Tibial artery (tissue), 4 donors: ENCODE data around the gene CCNC.

Experiments used
- DNase-seq, 2 donors: peaks; one replicate each; pipeline ENCODE4 v3.0.0-alpha.2; 2019
- H3K27ac ChIP-seq, 2 donors: fragments of 200-600 bp; sonication (generic) in 1 of 2; 1 replicate in 1 of 2; 2 replicates in 1 of 2; pipeline ENCODE4 v1.5.1; 2018 to 2019; ENCODE audit warnings: mild to moderate bottlenecking in 1 of 2
- H3K27me3 ChIP-seq, 2 donors: fragments of 200-600 bp; sonication (generic) in 1 of 2; one replicate each; pipeline versions ENCODE4 v1.5.1 to v1.6.0; 2016 to 2019
- H3K36me3 ChIP-seq, 3 donors: fragments of 200-600 bp; sonication (generic) in 2 of 3; one replicate each; pipeline ENCODE4 v1.5.1; 2016 to 2019; ENCODE audit warnings: mild to moderate bottlenecking in 2 of 3
- H3K4me1 ChIP-seq, 4 donors: fragments of 200-600 bp; sonication (generic) in 2 of 4; 1 replicate in 3 of 4; 2 replicates in 1 of 4; pipeline ENCODE4 v1.5.1; 2016 to 2019
- H3K4me3 ChIP-seq, 2 donors: fragments of 200-600 bp; sonication (generic) in 1 of 2; 1 replicate in 1 of 2; 2 replicates in 1 of 2; pipeline ENCODE4 v1.5.1; 2018 to 2019; ENCODE audit warnings: mild to moderate bottlenecking in 2 of 2
- H3K9me3 ChIP-seq, 3 donors: fragments of 200-600 bp; sonication (generic) in 1 of 3; one replicate each; pipeline ENCODE4 v1.5.1; 2016 to 2019
- intact Hi-C: fragments of 100-400 bp; cut with DNase I; formaldehyde crosslinking; loops from one replicate; pipeline ENCODE4 v1.15.0; 2023; ENCODE audit warnings: low total_unique reads
- TF ChIP-seq, protein P1 (sequence below), 2 experiments: fragments of 200-600 bp in 1 of 2; fragments of 450-650 bp in 1 of 2; IDR thresholded peaks; one replicate each; pipeline ENCODE4 v1.5.1; 2017 to 2019; ENCODE audit warnings: antibody characterized with exemption in 2 of 2, mild to moderate bottlenecking in 1 of 2, moderate library complexity in 1 of 2

Gene CCNC

GRCh38 chr6:99521633-99522151 is 46.8 kb downstream of the CCNC start:
- Histone ChIP-seq H3K4me3 (peak overlapping the region; percentile 76 to 84), H3K27me3 (no peaks in the 10 kb centered on the region), H3K27ac (peak overlapping the region; percentile 94 to 95), H3K9me3 (no peaks in the 10 kb centered on the region), H3K36me3 (no peaks in the 10 kb centered on the region), H3K4me1 (peaks cover 0 to 24% (median 17%) of the 10 kb centered on the region in 4 donors)
- intact Hi-C loops: loop anchor here (5.0 kb wide), 1 partner anchor 46 kb away; the partner anchor contains the start of gene CCNC
- TF ChIP-seq, protein P1, sequence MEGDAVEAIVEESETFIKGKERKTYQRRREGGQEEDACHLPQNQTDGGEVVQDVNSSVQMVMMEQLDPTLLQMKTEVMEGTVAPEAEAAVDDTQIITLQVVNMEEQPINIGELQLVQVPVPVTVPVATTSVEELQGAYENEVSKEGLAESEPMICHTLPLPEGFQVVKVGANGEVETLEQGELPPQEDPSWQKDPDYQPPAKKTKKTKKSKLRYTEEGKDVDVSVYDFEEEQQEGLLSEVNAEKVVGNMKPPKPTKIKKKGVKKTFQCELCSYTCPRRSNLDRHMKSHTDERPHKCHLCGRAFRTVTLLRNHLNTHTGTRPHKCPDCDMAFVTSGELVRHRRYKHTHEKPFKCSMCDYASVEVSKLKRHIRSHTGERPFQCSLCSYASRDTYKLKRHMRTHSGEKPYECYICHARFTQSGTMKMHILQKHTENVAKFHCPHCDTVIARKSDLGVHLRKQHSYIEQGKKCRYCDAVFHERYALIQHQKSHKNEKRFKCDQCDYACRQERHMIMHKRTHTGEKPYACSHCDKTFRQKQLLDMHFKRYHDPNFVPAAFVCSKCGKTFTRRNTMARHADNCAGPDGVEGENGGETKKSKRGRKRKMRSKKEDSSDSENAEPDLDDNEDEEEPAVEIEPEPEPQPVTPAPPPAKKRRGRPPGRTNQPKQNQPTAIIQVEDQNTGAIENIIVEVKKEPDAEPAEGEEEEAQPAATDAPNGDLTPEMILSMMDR (IDR thresholded peaks at IDR 0.05): no peak
- DNase-seq: peak; percentile 35 to 70

DNA sequence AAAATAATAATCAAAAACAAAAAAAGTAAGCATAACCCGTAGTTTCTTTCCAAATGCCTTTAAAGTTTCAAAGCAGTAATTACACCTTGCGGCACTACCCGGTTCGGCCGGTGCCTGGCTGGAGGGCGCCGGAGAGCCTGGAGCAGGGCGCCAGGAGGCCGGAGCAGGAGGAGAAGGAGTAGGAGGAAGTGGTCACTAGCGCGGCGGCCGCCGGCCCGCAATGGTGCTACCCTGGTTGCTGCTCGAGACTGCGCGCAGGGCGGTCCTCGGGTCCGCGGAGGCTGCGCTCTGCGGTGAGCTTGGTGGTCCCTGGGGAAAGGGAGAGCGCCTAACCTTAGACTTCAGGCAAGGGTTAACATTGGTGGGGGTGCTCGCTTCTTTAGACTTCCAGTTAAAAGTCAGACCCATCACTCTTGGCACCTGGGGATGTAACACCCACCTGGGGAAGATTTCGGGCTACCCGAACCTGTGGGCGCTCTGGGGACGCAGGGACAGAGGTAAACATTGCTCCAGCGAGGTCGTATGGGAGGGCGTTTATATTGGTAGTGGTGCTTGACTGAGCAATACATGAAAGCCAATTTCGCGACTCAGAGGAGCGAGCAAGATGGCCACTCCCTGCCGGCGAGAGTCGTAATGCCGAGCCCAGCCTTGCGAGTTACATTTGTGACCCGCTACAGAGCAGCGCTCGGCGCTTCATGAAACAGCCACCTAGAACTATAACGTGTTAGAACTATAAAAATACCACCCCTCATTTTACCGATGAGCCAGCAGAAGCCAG is 47.4 kb downstream of the CCNC start:
- DNase-seq: peak; percentile 85 to 93
- peaks cover 0 to 24% (median 17%) of the 10 kb centered on the region in 4 donors for H3K4me1 ChIP-seq
- TF ChIP-seq, protein P1 (IDR thresholded peaks at IDR 0.05): peak; percentile 83 to 97
- intact Hi-C loops: loop anchor here (5.0 kb wide), 1 partner anchor 46 kb away; the partner anchor contains the start of gene CCNC
- no peaks in the 10 kb centered on the region for H3K36me3 ChIP-seq
- H3K27me3 ChIP-seq: no peaks in the 10 kb centered on the region
- H3K4me3 ChIP-seq: peak overlapping the region; percentile 76 to 84
- H3K9me3 ChIP-seq: no peaks in the 10 kb centered on the region
- H3K27ac ChIP-seq: peak overlapping the region; percentile 94 to 95

DNA sequence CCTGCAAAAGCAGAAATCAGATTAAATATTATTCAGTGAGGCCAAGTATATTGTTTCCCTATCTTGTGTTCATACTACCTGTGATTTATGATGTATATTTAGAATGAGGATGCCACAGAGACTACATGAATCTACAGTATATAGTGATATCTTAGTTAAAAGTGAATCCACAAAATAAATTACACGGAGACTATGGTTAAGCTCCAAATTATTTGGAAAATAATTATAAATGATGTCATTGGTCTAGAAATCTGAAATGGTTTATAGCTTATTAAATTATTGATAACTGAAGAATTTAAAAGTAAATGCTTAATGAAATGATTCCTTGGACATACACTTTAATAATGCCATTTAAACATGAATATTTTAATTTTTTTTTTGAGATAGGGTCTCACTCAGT is 49.0 kb downstream of the CCNC start:
- no peak overlapping the region for H3K27ac ChIP-seq
- peaks cover 0 to 25% (median 17%) of the 10 kb centered on the region in 4 donors for H3K4me1 ChIP-seq
- H3K9me3 ChIP-seq: no peaks in the 10 kb centered on the region
- TF ChIP-seq, protein P1 (IDR thresholded peaks at IDR 0.05): no peak
- H3K4me3 ChIP-seq: no peak overlapping the region
- intact Hi-C loops: loop anchor here (5.0 kb wide), 1 partner anchor 97 kb away; no protein-coding TSS in a partner anchor
- H3K27me3 ChIP-seq: no peaks in the 10 kb centered on the region
- no peaks in the 10 kb centered on the region for H3K36me3 ChIP-seq
- no peak for DNase-seq

GRCh38 chr6:99514089-99514488 is 54.4 kb downstream of the CCNC start:
- TF ChIP-seq, protein P1 (IDR thresholded peaks at IDR 0.05): no peak
- intact Hi-C loops: no loop called here
- Histone ChIP-seq H3K4me3 (peak overlapping the region; percentile 82 to 87), H3K36me3 (peaks cover 0 to 6% (median 0%) of the 10 kb centered on the region in 3 donors), H3K4me1 (peaks cover 0 to 13% (median 8%) of the 10 kb centered on the region in 4 donors), H3K27me3 (no peaks in the 10 kb centered on the region), H3K27ac (no peak overlapping the region), H3K9me3 (no peaks in the 10 kb centered on the region)
- no peak for DNase-seq

DNA sequence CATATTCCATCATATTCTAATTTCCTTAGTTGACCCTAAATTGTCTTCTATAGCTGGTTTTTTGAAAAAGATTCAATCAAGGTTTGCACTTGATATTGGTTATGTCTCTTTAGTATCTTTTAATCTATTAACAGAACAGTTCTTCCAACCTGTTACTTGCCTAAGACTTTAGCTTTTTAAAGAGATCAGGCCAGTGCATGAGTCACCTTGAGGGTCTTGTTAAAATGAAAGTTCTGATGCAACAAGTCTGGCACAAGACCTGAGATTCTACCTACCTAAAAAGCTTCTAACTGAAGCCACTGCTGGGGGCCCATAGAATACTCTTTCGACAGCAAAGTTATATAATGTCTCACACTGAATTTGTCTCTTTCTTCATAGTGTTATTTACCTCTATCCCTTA is 56.4 kb downstream of the CCNC start:
- no peak for DNase-seq
- Histone ChIP-seq H3K4me3 (no peak overlapping the region), H3K27me3 (no peaks in the 10 kb centered on the region), H3K9me3 (no peaks in the 10 kb centered on the region), H3K27ac (no peak overlapping the region), H3K4me1 (peaks cover 0 to 13% (median 8%) of the 10 kb centered on the region in 4 donors), H3K36me3 (peaks cover 0 to 6% (median under 1%) of the 10 kb centered on the region in 3 donors)
- TF ChIP-seq, protein P1 (IDR thresholded peaks at IDR 0.05): no peak
- intact Hi-C loops: no loop called here
